Tibial nerve (tissue), 3 donors: ENCODE data around the gene CDCP2.

Source experiments
- CTCF ChIP-seq, 5 experiments: fragments of 200-600 bp in 3 of 5; fragments of 450-650 bp in 2 of 5; sonication (generic) in 3 of 5; IDR thresholded peaks; one replicate each; pipeline ENCODE4 v1.5.1; 2016 to 2019; ENCODE audit warnings: antibody characterized with exemption in 5 of 5, mild to moderate bottlenecking in 3 of 5, moderate library complexity in 2 of 5
- POLR2A ChIP-seq, 2 donors: fragments of 450-650 bp; IDR thresholded peaks; one replicate each; pipeline ENCODE4 v1.6.1; 2017; ENCODE audit warnings: antibody characterized with exemption in 2 of 2, mild to moderate bottlenecking in 2 of 2, moderate library complexity in 2 of 2

GRCh38 chr1:54124472-54124871, 28.3 kb downstream of the CDCP2 start:
- TF ChIP-seq POLR2A (IDR thresholded peaks at IDR 0.05): no peak
- no peak for TF ChIP-seq CTCF (IDR thresholded peaks at IDR 0.05)
